Iris pigment epithelial cell (primary cell): ENCODE results near the gene ABCC6.
"Not testable (repeated sequence)": the region's sequence is repeated elsewhere in the genome, so short reads cannot be mapped to it uniquely, and the experiment has no call there.

Experiments used
- DNase-seq: peaks from one replicate; pipeline ENCODE4 v3.0.0-alpha.2; 2011; ENCODE audit warnings: low read depth

ABCC6 gene

DNA sequence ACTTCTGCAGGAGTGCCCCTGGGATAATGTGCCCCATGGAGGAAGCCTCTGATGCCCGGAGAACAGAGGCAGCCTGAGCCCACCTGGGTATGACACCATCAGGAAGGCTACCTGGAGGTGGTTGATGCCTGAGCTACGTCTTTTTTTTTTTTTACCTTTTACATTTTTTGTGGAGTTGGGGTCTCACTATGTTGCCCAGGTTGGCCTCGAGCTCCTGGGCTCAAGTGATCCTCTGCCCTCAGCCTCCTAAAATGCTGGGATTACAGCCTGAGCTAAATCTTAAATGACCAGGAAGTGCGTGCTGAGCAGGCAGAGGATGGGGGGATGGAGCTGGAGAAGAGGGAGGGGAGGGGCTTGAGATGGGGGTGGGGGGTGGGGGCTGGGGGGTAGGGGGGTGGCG is 32.7 kb downstream of the ABCC6 start:
- DNase-seq = no peak

DNA sequence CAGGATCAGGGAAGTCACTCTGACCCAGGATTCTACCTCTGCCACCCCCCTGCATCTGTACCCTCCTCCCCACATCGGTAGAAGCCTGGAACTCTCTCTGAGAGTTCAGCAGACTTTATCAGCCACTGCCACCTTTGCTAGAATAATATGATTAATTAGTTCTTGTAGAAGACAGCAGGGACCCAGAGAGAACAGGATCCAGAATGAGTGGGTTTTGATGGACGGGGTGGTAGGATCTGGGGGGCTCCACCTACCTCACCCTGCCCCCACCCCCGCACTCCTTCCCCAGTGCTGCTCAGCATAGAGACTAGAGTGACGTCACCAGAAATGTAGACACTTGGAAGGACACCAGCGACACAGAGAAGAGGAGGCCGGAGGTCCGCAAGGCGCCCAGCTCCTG is 33.5 kb downstream of the ABCC6 start:
- DNase-seq = no peak

DNA sequence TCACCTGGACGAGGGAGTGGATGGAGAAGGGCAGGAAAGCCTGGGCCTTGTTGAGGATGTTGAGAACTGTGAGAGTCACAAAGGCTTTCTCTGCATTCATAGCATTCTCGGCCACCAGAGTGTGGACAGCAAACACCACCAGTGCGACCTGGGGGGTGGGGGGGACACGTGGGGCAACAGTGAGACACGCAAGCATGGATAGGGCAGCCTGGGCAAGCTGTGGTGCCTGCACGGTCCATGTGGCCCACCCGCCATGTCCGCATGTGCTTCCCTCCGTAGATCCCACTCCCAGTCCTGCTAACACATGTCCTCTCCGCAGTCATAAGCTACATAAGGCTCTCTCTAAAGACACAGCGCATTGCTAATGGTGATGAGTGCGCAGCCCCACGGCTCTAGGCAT is 34.5 kb downstream of the ABCC6 start:
- DNase-seq = no peak

DNA sequence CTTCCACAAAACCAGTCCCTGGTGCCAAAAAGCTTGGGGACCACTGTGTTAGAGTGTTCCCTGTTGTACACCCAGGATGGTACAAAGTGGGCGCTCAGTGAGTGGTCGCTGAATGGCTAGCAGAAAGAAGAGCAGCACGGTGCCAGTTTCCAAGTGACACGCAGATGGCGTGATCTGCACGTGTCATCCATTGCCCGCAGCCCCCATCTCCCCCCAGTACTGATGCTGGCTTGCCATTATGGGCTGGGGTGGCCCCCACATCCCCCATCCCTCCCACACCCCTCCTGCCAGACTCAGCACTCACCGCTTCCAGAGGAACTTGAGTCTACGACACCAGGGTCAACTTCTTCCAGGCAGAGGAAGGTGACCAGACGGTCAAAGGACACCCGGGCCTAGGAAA is 36.5 kb downstream of the ABCC6 start:
- no peak for DNase-seq

DNA sequence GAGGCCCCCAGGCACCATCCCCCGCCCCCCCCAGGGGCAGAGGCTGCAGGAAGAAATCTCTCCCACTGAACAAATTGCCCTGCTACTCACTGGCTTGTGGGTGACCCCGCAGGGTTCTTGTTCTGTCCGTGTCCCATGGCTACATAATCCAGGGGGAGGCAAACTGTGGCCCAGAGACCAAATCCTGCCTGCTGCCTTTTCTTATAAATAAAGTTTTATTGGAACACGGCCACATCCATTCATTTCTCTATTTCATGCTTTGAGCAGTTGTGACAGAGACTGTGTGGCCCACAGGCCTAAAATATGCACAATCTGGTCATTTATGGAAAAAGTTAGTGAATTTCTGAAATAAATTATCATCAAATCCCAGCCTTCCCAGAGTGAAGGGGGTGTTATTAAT is 38.2 kb downstream of the ABCC6 start:
- no peak for DNase-seq

DNA sequence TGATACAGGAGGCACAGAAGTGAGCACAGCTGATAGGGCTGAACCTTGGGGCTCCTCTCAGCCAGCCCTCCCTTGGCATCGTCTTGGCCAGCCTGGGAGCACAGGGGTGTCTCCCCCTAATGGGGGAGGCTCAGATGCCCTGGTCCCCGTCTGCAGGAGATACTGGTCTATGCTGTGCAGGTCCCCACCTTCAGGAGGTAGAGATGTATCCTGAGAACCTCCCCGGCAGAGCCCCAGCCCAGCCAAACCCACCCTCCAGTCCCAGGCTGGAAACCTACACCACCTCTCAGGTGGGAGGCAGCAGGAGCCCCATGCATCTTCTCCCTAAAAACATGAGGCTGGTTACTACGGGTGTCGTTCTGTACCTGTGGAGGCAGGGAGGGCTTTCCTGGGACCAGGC is 38.7 kb downstream of the ABCC6 start:
- DNase-seq = no peak

DNA sequence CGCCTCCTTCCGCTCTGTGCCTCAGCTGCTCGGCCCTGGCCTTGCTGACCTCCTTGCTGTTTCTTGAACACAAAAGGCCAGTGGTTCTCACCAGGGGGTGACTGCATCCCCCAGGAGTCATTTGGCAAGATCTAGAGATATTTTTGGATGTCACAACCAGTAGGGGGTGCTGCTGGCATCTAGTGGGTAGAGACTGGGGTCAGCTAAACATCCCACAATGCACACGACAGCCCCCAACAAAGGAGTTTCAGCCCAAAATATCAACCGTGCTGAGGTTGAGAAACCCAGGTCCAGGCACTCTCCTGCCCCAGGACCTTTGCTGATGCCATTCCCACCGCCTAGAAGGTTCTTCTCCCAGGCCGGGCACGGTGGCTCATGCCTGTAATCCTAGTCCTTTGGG is 39.7 kb downstream of the ABCC6 start:
- no peak for DNase-seq

DNA sequence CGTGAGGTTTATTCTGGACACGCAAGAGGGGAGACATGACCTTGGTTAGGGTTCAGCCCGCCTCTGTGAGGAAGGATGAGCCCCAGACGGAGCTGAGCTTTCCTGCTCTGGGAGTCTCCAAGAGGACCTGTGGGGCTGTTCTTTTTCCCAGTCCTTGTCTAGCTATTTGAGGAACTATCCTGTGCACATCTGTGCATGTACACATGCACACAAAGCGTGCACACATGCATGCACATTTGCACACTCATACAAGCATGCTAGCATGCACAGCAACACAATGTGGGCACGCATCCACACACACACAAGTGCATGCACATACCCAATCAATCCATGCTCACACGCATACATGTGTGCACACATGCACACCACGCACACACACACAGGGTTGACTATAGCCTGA is 40.4 kb downstream of the ABCC6 start:
- no peak for DNase-seq

DNA sequence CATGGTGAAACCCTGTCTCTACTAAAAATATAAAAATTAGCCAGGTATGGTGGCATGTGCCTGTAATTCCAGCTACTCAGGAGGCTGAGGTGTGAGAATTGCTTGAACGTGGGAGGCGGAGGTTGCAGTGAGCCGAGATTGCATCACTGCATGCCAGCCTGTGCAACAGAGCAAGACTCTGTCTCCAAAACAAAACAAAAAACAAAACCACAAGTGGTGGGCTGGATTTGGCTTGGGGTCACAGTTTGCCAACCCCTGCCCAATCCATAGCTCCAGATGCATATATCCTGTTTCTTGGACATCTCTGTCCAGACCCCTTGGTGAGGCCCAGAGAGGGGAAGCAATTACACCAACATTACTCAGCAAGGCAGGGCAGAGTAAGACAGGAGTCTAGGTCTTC is 41.5 kb downstream of the ABCC6 start:
- not testable (repeated sequence) for DNase-seq

DNA sequence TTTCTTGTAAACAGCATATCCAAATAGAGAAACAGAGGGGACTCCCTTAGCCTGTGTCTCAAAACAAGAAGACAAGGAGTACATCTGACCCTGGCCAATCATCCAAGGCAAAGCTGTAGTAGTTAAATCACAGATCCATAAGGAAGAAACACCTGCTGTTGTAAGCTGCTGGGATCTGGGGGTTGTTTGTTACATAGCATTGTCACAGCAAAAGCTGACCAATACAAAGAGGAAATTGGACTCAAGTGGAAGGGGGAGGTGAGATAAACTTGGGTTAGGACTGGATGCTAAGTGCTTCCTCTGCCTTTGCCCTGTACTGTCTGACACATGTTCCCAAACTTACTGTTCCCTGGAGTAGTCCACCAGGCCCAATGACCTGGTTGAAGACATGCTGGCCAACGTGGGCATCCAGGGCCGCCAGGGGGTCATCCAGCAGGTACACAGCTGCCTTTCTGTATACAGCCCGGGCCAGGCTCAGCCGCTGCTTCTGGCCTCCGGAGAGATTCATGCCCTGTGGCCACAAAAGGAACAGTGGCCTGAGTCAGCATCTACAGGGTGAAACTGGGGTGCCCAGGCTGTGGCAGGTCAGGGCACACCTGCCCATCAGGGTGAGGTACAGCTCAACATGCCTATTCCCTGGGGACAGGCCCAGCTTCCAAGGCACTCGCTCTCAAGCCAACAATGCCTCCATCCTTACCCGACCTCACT is 44.7 kb downstream of the ABCC6 start:
- no peak for DNase-seq

DNA sequence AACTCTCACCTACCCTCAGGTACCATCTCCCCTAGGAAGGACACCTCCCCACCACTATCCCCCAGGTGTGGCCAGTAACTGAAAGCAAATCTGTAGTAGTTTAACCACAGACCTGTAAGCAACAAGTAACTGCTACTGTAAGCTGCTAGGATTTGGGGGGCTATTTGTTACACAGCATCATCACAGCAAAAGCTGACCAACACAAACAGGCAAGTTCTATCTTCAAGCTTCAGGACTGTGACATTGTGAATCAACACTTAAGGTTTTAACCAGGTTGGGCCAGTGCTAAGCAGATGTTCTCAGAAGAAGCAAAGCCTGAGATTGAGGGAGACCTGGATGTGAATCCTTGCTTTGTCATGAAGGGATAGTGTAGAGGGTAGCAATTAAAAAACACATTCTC is 47.0 kb downstream of the ABCC6 start:
- DNase-seq = no peak

DNA sequence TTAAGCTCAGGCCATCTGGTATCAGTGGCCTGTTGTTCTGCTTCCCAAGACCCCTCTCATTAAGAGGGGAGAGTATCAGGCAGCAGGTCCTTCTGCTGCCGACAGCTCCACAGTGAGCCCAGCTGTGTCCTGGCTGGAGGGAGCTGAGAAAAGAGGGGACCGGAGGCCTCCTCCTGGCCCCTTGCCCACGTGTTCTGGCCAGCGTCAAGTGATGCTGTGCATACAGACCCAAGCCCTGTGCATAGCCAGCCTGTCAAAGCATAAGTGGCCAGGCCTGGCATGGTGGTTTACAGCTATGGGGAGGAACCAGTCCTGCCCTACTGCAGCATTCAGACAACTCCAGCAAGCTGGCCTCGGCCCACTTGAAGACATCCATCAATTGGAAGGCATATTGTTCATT is 48.0 kb downstream of the ABCC6 start:
- DNase-seq = no peak

DNA sequence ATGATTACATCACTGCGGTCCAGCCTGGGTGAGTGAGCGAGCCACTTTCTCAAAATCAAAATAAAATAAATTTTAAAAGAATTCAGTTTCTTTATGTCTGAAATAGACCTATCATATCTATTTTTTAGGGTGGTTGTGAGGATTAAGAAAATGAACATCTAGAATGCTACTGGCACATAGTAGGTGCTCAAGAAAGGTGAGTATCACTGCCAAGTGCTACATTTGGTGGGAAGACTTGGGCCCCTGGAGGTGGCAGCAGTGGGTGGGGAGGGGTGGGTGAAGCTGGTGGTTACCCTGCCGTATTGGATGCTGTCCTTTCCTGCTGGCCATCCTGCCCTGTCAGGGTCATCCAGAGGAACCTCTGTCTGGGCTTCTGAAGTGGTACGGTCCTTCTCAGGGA is 50.3 kb downstream of the ABCC6 start:
- no peak for DNase-seq

DNA sequence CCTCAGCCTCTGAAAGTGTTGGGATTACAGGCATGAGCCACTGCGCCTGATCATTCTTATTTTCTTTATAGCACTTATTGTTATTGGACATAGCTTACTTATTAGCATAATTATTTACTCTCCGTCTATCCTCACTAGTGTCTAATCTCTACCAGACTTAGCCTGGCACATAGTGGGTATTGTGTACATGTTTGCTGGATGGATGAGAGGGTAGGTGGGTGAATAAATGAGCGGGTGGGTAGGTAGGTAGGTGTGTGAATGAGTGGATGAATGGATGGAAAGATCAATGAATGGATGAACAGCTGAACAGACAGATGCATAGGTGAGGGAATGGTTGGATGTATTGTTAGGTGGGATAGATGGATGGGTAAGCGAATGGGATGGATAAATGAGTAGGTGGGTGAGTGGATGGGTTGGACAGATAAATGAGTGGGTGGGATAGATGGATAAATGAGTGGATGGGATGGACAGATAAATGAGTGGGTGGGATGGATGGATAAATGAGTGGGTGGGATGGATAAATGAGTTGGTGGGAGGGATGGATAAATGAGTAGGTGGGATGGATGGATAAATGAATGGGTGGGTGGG is 51.9 kb downstream of the ABCC6 start:
- no peak for DNase-seq

DNA sequence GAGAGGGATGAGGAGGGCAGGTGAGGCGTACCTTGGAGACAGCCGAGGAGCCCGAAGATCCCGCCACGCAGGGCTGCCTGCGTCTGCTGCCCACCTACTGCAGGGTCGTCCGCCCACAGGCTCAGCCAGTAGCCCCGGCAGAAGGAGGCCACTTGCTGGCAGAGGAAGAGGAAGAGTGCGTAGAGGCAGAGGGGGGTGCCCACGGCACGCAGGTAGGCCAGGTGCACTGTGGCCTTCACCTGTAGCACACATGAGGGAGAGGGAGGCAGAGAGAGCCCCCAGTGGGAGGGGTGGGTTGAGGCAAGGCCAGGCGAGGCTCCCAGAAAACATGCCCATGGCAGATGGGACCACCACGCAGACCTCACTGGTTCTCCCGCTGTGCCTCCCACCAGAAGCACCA is 53.7 kb downstream of the ABCC6 start:
- DNase-seq = no peak

DNA sequence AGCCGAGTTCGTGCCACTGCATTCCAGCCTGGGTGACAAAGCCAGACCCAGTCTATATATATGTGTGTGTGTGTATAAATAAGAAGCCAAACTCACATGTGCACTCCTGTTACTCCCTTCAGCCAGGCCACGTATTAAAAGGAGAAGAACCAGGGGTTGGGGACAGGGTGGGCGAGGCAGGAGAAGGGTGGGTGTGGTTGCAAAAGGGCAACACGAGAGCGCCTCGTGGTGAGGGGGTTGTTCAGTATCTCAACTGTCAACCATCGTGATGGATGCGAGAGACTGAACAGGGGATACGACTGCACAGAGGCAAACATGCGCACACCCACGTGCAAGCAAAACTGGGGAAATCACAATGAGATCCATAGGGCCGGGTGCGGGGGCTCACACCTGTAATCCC is 54.9 kb downstream of the ABCC6 start:
- no peak for DNase-seq

DNA sequence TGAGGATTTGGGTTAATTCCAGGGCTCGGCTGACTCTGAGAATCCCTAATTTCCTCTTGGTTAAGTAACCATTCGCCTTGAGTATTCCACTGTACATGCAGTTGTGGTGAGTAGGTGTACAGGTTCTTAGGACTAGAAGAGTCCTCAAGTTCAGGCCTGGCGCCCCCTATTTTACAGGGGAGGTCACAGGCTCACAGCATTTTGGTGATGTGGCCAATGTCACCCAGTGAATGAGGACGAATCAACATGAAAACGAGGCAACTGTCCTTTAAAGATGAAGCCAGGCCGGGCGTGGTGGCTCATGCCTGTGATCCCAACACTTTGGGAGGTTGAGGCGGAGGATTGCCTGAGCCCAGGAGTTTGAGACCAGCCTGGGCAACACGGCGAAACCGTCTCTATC is 55.4 kb downstream of the ABCC6 start:
- no peak for DNase-seq

DNA sequence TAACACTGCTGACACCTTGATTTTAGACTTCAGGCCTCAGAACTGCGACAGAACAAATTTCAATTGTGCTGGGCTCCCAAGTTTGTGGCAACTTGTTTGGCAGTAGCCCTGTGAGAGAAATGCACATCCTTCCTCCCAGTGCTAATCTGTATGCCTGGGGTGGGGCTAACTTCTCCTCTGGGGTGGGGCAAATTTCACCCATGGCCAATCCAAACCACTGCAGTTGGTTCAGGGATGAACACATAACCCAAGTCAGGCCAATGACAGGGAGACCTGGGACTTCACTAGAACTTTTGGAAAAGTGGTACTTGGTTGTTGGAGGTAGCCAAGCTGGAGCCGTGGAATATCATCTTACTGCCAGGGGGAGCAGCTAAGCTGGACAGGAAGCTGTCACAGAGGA is 56.3 kb downstream of the ABCC6 start:
- DNase-seq = no peak

DNA sequence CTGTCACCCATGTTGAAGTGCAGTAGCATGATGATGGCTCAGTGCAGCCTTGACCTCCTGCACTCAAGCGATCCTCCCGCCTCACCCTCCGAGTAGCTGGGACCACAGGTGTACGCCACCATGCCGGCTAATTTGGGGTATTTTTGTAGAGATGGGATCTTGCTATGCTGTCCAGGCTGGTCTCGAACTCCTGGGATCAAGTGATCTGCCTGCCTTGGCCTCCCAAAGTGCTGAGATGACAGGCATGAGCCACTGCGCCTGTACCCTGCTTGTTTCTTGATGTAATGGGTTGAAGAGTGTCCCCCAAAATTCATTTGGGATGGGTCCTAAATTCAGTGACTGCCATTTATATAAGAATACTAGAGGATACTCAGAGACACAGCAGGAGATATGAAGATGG is 57.2 kb downstream of the ABCC6 start:
- no peak for DNase-seq

DNA sequence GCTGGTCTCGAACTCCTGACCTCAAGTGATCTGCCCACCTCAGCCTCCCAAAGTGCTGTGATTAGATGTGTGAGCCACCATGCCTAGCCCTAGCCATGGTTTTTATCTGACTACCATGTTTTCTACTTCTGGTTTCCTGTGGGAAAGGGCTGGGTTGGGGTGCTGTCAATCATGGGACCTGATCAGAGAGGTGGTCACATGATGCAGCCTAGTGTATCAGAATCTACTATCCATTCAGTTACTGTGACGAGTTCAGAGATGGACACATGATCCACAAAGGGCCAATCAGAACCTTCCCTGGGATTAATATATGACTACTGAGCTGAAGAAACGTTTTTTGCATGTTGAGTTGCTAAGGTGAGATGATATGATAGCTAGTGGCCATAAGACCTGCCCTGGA is 59.1 kb downstream of the ABCC6 start:
- DNase-seq = no peak

DNA sequence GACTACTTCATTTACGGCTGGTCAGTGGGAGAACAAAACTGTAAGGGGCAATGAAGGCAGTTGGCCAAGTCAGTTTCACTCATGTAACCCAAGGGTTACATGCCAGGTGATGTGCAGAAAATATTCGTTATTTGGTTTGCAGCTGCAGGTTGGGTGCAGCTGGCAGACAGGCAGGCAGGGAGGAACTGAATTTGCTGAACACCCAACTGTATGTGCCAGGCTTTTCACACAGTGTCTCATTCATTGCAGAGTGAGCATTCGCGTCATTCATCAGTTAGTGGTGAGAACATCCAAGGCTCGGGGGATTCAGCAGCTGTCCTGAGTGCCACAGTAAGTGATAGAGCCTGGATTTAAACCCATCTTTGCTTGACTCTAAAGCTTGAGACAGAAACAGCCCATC is 59.7 kb downstream of the ABCC6 start:
- no peak for DNase-seq

DNA sequence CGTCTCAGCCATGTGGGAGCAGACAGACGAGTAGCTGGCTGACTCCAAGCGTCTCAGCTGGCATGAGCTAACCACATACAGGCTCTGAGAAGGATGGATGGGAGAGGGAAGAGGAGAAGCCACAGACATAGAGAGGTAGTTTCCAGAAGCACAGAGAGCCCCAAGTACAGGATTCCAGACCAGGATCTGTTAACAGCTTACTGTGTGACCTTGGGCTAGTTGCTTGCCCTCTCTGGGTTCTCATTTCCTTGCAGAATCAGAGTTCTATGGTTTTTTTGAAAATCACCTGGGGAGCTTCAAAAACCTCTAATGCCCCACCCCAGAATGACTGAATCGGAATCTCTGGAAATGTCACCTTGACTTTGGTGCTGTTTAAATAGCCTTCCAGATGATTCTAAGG is 60.2 kb downstream of the ABCC6 start:
- no peak for DNase-seq

DNA sequence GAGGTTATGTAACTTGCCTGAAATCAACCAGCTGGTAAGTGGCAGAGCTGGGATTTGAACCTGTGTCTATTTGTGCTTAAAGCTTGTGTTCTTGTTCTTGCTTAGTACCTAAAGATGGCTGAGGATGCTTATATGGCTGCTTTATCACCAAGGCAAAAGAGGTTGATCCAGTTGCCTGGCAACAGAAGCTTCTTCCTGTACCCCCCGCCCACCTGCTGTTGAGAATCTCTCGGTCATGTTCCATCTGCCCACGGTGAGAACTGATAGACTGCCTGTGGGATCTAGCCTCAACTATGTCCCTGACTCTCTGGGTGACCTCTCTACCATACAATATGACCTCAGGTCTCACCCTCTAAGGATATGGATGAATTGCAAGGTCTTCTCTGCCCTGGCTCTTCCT is 60.7 kb downstream of the ABCC6 start:
- no peak for DNase-seq

DNA sequence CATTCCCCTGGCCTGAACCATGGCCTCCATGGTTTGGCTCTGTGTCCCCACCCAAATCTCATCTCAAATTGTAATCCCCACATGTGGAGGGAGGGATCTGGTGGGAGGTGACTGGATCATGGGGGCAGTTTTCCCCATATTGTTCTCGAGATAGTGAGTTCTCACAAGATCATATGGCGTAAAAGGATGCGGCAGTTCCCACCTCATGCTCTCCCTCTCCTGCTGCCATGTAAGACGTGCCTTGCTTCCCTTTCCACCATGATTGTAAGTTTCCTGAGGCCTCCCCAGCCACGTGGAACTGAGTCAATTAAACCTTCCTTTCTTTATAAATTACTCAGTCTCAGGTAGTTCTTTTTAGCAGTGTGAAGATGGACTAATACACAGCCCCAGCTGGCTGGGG is 61.5 kb downstream of the ABCC6 start:
- DNase-seq = not testable (repeated sequence)
